ENCODE results near the gene CD6.

DNA sequence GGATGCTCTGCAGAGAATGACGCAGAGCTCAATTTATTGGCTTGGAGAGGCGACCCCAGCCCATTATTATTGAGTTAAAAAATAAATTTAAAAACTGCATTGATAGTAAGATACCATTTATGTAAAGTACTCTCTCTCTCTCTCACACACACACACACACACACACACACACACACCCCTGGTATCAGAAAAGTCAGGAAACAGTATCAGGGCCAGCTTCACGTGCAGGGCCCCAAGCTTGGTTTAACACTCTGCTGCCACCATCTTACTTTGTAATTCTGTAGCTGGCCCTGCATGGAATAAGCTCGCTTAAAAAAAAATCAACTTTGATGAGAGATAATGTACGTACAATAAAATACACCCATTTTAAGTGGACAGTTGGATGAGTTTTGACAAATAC lies 71.1 kb downstream of the CD6 start:
- no peak for TF ChIP-seq POLR2A (IDR thresholded peaks at IDR 0.05)
- TF ChIP-seq, protein P1, sequence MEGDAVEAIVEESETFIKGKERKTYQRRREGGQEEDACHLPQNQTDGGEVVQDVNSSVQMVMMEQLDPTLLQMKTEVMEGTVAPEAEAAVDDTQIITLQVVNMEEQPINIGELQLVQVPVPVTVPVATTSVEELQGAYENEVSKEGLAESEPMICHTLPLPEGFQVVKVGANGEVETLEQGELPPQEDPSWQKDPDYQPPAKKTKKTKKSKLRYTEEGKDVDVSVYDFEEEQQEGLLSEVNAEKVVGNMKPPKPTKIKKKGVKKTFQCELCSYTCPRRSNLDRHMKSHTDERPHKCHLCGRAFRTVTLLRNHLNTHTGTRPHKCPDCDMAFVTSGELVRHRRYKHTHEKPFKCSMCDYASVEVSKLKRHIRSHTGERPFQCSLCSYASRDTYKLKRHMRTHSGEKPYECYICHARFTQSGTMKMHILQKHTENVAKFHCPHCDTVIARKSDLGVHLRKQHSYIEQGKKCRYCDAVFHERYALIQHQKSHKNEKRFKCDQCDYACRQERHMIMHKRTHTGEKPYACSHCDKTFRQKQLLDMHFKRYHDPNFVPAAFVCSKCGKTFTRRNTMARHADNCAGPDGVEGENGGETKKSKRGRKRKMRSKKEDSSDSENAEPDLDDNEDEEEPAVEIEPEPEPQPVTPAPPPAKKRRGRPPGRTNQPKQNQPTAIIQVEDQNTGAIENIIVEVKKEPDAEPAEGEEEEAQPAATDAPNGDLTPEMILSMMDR (IDR thresholded peaks at IDR 0.05), result no peak
